ENCODE measurements around the gene MST1R.
A peak's percentile ranks its signal among the peaks of the same experiment; 100 is the strongest.
"Not testable (repeated sequence)": the region's sequence is repeated elsewhere in the genome, so short reads cannot be mapped to it uniquely, and the experiment has no call there.

The MST1R gene

DNA sequence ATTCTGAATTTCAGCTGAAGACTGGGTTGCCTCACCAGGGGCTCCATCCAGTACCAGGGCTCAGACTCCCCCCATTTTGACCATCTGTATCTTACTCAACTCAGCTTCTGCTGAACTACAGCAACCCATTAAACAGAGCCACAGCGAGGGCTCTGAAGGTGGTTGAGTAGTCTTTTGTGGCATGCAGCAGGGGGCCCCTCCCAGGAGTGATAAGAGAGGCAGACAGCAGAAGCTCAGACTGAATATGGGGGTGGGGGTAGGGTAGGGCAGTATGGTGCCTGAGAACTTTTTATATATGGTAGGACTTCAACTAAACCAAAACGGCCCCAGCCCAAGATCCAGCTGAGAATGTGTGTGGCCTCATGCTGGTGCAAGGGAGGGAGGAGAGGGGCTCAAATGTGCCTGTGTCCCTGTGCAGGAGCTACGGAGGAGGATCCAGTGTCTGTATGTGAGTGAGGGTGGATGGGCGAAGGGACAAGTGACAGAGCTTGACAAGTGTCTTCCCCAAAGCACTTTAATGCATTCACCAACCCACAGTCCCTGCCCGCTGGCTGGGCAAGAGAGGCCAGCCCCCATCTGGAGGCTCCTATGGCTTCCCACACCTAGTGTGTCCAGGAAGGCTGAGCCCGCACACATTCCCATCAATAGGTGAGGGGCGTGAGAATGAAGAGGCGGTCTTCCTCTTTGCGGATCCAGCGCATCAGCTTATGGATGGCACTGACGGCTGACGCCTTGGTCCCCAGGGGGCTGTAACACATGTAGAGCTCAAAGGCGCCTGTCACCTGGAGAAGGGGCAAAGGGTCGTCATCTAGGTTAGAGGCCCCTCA lies 4.9 kb upstream of the MST1R start:
- no peak overlapping the region for H3K9ac ChIP-seq (ENCODE audit: low read length)
- H3K4me3 ChIP-seq (ENCODE audit: low read length), result no peak overlapping the region
- no peaks in the 10 kb centered on the region for H3K27me3 ChIP-seq (ENCODE audit: control insufficient read depth, insufficient read depth, low read length)
- H3K4me1 ChIP-seq (ENCODE audit: control insufficient read depth, insufficient read depth, low read length), result peaks cover 50% of the 10 kb centered on the region
- H3K36me3 ChIP-seq (ENCODE audit: control insufficient read depth, insufficient read depth, low read length), result no peaks in the 10 kb centered on the region
- no peaks in the 10 kb centered on the region for H3K9me3 ChIP-seq (ENCODE audit: control insufficient read depth, low read length)

- Histone ChIP-seq H3K4me3 (ENCODE audit: low read length) (peak overlapping the region; percentile 5), H3K27me3 (ENCODE audit: control insufficient read depth, insufficient read depth, low read length) (no peaks in the 10 kb centered on the region), H3K9ac (ENCODE audit: low read length) (peak overlapping the region; percentile 72), H3K4me1 (ENCODE audit: control insufficient read depth, insufficient read depth, low read length) (peaks cover 54% of the 10 kb centered on the region), H3K36me3 (ENCODE audit: control insufficient read depth, insufficient read depth, low read length) (no peaks in the 10 kb centered on the region), H3K9me3 (ENCODE audit: control insufficient read depth, low read length) (no peaks in the 10 kb centered on the region)
These were observed 2.5 kb upstream of the MST1R start for GRCh38 chr3:49906073-49906743.

GRCh38 chr3:49904448-49904847 lies 775 bp upstream of the MST1R start:
- H3K27me3 ChIP-seq (ENCODE audit: control insufficient read depth, insufficient read depth, low read length); H3K4me3 ChIP-seq (ENCODE audit: low read length); H3K9me3 ChIP-seq (ENCODE audit: control insufficient read depth, low read length); H3K36me3 ChIP-seq (ENCODE audit: control insufficient read depth, insufficient read depth, low read length): not testable (repeated sequence)
- Histone ChIP-seq H3K9ac (ENCODE audit: low read length) (peak overlapping the region; percentile 85), H3K4me1 (ENCODE audit: control insufficient read depth, insufficient read depth, low read length) (peaks cover 67% of the 10 kb centered on the region)

DNA sequence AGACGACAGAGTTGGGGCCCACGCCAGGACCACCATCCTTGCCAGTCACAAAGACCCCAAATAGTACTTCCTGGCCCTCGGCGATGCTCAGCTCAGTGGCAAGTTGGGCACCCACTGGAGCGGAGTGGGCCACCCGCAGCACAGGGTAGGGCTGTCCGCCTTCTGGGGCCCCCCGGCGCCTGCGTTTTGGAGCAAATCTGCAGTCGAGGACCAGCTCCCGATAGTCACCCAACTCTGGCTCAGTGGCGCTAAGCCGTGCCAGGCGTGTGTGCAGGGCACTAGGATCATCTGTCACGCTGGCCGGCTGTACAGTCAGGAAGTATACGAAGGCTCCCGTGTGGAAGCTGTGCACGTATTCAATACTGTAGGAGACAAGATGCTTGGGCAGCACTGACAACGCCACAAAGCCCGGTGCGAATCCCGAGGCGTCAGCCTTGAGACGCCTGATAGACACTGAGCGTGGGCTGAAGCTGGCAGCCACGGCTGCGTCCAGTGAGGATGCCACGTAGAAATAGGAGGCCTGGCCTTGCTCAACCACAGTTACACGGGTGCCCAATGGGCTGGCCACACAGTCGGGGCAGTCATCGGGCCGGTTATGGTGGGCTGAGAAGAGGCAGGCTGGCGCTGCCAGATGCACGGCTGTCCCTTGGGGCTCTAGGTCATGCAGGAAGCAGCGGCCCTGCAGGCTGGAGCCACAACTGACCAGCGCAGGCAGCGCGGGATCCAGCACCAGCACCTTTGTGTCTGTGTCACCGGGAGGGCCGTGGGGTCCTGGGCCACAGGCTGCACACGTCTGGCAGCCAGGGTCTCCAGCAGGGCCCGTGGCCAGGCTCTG lies 945 bp downstream of the MST1R start:
- Histone ChIP-seq H3K4me1 (ENCODE audit: control insufficient read depth, insufficient read depth, low read length) (peaks cover 69% of the 10 kb centered on the region), H3K9me3 (ENCODE audit: control insufficient read depth, low read length) (no peaks in the 10 kb centered on the region), H3K9ac (ENCODE audit: low read length) (peak overlapping the region; percentile 85)

GRCh38 chr3:49901366-49902339 lies 2.0 kb downstream of the MST1R start:
- H3K4me1 ChIP-seq (ENCODE audit: control insufficient read depth, insufficient read depth, low read length), result peaks cover 58% of the 10 kb centered on the region
- no peaks in the 10 kb centered on the region for H3K9me3 ChIP-seq (ENCODE audit: control insufficient read depth, low read length)
- no peaks in the 10 kb centered on the region for H3K27me3 ChIP-seq (ENCODE audit: control insufficient read depth, insufficient read depth, low read length)
- peak overlapping the region; percentile 85 for H3K9ac ChIP-seq (ENCODE audit: low read length)
- peak overlapping the region; percentile 51 for H3K4me3 ChIP-seq (ENCODE audit: low read length)
- peaks cover 13% of the 10 kb centered on the region for H3K36me3 ChIP-seq (ENCODE audit: control insufficient read depth, insufficient read depth, low read length)

More for the DNA sequence above, 945 bp downstream of the MST1R start:
- H3K4me3 ChIP-seq (ENCODE audit: low read length), result peak overlapping the region; percentile 51
- peaks cover 13% of the 10 kb centered on the region for H3K36me3 ChIP-seq (ENCODE audit: control insufficient read depth, insufficient read depth, low read length)
- no peaks in the 10 kb centered on the region for H3K27me3 ChIP-seq (ENCODE audit: control insufficient read depth, insufficient read depth, low read length)

GRCh38 chr3:49900491-49901153 lies 3.1 kb downstream of the MST1R start:
- peak overlapping the region; percentile 74 for H3K9ac ChIP-seq (ENCODE audit: low read length)
- H3K9me3 ChIP-seq (ENCODE audit: control insufficient read depth, low read length), result no peaks in the 10 kb centered on the region
- H3K36me3 ChIP-seq (ENCODE audit: control insufficient read depth, insufficient read depth, low read length), result peaks cover 13% of the 10 kb centered on the region
- peak overlapping the region; percentile 29 for H3K4me3 ChIP-seq (ENCODE audit: low read length)
- H3K4me1 ChIP-seq (ENCODE audit: control insufficient read depth, insufficient read depth, low read length), result peaks cover 48% of the 10 kb centered on the region
- no peaks in the 10 kb centered on the region for H3K27me3 ChIP-seq (ENCODE audit: control insufficient read depth, insufficient read depth, low read length)

DNA sequence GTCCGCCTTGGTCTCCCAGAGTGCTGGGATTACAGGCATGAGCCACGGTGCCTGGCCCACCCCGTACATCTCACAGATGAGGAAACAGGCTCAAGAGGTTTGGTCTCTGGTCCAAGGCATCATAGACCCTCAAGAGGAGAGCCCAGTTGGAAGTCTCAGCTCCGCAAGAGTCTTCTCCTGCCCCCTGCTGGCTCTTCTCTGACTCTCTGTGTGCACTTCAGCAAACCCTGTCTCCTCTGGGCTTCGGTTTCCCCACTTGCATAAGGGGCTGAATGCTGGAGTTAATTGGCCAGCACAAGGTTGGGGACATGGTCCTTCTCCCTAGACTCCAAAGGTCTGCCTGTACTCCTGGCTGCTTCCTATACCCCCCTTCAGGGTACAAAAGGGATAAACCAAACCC lies 3.9 kb downstream of the MST1R start:
- H3K27me3 ChIP-seq (ENCODE audit: control insufficient read depth, insufficient read depth, low read length), result no peaks in the 10 kb centered on the region
- H3K4me3 ChIP-seq (ENCODE audit: low read length), result peak overlapping the region; percentile 29
- no peaks in the 10 kb centered on the region for H3K9me3 ChIP-seq (ENCODE audit: control insufficient read depth, low read length)
- peaks cover 13% of the 10 kb centered on the region for H3K36me3 ChIP-seq (ENCODE audit: control insufficient read depth, insufficient read depth, low read length)
- peaks cover 39% of the 10 kb centered on the region for H3K4me1 ChIP-seq (ENCODE audit: control insufficient read depth, insufficient read depth, low read length)
- peak overlapping the region; percentile 61 for H3K9ac ChIP-seq (ENCODE audit: low read length)

GRCh38 chr3:49898991-49899390 lies 4.7 kb downstream of the MST1R start:
- Histone ChIP-seq H3K36me3 (ENCODE audit: control insufficient read depth, insufficient read depth, low read length) (peaks cover 13% of the 10 kb centered on the region), H3K4me1 (ENCODE audit: control insufficient read depth, insufficient read depth, low read length) (peaks cover 31% of the 10 kb centered on the region), H3K9me3 (ENCODE audit: control insufficient read depth, low read length) (no peaks in the 10 kb centered on the region), H3K9ac (ENCODE audit: low read length) (peak overlapping the region; percentile 24), H3K27me3 (ENCODE audit: control insufficient read depth, insufficient read depth, low read length) (no peaks in the 10 kb centered on the region), H3K4me3 (ENCODE audit: low read length) (no peak overlapping the region)

DNA sequence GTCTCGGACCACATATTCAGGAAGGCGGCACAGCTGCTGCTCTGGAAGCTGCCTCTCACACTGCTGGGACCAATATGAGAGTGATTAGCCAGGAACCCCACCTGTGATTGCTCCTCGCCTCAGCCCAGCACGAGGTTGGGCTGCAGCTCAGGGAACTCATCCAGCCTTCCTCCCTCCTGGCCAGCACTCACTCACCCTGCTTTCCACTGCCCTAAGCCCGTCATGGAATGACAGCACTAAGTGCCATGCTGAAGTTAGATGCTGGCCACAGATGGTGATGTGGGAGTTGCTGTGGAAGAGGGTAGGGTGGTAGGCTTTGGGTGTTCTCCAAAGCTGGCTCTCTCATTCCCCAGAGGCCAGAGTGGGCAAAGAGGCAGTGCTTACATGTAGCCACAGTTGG lies 7.3 kb downstream of the MST1R start:
- Histone ChIP-seq H3K4me1 (ENCODE audit: control insufficient read depth, insufficient read depth, low read length) (peaks cover 25% of the 10 kb centered on the region), H3K9me3 (ENCODE audit: control insufficient read depth, low read length) (no peaks in the 10 kb centered on the region), H3K9ac (ENCODE audit: low read length) (no peak overlapping the region), H3K27me3 (ENCODE audit: control insufficient read depth, insufficient read depth, low read length) (no peaks in the 10 kb centered on the region), H3K4me3 (ENCODE audit: low read length) (no peak overlapping the region), H3K36me3 (ENCODE audit: control insufficient read depth, insufficient read depth, low read length) (peaks cover 15% of the 10 kb centered on the region)

GRCh38 chr3:49895791-49896190 lies 7.9 kb downstream of the MST1R start:
- Histone ChIP-seq H3K9me3 (ENCODE audit: control insufficient read depth, low read length) (no peaks in the 10 kb centered on the region), H3K27me3 (ENCODE audit: control insufficient read depth, insufficient read depth, low read length) (no peaks in the 10 kb centered on the region), H3K4me3 (ENCODE audit: low read length) (no peak overlapping the region), H3K36me3 (ENCODE audit: control insufficient read depth, insufficient read depth, low read length) (peaks cover 20% of the 10 kb centered on the region), H3K4me1 (ENCODE audit: control insufficient read depth, insufficient read depth, low read length) (peaks cover 25% of the 10 kb centered on the region), H3K9ac (ENCODE audit: low read length) (no peak overlapping the region)

GRCh38 chr3:49889296-49889695 lies 14.4 kb downstream of the MST1R start:
- Histone ChIP-seq H3K36me3 (ENCODE audit: control insufficient read depth, insufficient read depth, low read length) (peaks cover 10% of the 10 kb centered on the region), H3K9me3 (ENCODE audit: control insufficient read depth, low read length) (no peaks in the 10 kb centered on the region), H3K27me3 (ENCODE audit: control insufficient read depth, insufficient read depth, low read length) (no peaks in the 10 kb centered on the region), H3K4me3 (ENCODE audit: low read length) (no peak overlapping the region), H3K4me1 (ENCODE audit: control insufficient read depth, insufficient read depth, low read length) (no peaks in the 10 kb centered on the region), H3K9ac (ENCODE audit: low read length) (no peak overlapping the region)
